ENCODE measurements around the gene TSNAXIP1.
"Not testable (repeated sequence)": the region's sequence is repeated elsewhere in the genome, so short reads cannot be mapped to it uniquely, and the experiment has no call there.

TSNAXIP1 gene

DNA sequence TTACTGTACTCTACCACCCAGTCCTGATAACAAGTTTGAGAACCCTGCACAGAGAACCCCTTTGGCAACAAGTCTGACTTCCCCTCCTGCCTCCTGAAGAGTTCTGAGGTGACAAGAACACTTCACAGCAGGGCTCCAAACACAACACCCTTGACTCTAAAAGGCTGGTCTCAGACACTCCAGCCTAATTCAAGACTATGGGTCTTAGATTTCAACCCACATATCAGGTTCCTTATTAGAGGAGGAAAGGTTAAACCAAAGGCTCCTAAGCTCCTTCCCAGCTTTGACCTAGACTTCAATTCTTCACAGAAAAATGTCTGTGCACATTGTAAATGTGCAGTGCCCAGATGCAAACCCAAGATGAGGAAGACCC lies 23.4 kb upstream of the TSNAXIP1 start:
- DNase-seq (ENCODE audit: low spot score) = no peak

DNA sequence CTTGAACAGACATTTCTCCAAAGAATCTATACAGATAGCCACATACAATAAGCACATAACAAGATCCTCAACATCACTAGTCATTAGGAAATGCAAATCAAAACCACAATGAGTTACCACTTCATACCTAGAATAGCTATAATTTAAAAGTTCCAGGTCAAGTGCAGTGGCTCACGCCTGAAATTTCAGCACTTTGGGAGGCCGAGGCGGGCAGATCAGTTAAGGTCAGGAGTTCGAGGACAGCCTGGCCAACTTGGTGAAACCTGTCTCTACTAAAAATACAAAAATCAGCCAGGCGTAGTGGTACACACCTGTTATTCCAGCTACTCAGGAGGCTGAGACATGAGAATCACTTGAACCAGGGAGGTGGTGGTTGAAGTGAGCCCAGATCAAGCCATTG lies 20.2 kb upstream of the TSNAXIP1 start:
- no peak for DNase-seq (ENCODE audit: low spot score)

DNA sequence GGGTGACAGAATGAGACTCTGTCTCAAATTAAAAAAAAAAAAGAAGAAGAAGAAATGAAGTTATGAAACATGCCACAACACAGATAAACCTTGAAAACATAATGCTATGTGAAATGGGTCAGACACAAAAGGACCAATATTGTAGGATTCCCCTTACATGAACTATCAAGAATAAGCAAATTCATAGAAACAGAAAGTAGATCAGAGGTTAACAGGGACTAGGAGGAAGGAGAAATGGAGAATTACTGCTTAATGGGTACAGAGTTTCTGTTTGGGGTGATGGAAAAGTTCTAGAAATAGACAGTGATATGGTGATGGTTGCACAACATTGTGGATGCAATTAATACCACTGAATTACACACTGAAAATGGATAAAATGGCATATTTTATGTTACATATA lies 16.6 kb upstream of the TSNAXIP1 start:
- DNase-seq (ENCODE audit: low spot score) = no peak

DNA sequence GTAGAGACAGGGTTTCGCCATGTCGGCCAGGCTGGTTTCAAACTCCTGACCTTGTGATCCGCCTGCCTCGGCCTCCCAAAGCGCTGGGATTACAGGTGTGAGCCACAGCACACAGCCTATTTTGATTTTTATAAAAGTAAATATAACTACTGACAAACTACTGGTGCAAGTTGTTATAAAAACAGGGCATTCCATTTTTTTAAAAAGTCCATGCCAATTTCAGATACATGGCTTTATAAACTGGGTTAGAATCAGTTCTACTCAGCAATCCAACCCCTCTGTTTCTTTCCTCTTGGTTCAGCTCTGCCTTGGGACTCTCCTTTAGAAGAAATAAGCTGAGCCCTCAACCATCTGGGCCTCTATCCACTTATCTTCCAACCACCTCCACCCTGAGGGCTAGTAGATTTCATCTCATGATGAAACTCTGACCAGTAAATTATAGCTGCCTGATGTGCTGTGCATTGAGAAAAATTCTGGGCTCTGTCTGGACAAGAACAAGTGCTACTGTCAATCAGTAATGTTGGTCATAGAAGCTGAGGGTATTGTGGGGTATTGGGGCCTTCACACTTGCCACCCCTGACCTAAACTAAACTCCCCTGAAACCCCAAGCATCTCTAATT lies 10.5 kb upstream of the TSNAXIP1 start:
- no peak for DNase-seq (ENCODE audit: low spot score)

DNA sequence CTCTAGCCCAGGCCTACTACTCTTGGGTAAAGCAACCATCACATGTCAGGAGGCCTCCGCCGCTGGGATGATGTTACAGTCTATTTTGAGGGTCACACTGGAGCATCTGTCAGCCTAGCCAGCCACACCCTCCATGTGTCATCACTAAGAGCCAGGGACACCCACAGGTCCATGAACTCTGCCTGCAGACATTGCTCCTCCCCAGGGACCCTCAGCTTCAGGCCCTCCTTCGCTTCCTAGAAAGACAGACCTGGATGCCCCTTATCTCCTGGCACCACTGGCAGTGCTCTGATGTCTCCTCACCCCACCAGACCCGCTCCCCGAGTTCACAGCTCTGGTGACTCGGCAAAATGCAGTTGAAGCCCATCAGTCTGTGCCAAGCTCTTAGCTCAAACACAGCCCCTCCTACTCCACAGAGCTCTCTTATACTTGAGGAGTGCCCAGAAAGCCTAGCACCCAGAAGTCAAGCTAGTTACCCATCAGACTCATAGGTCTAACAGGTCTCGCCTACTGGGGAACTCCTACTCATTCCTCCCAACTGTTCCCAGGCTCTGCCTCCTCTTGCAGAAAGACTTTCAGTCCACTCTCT lies 6.3 kb upstream of the TSNAXIP1 start:
- no peak for DNase-seq (ENCODE audit: low spot score)

DNA sequence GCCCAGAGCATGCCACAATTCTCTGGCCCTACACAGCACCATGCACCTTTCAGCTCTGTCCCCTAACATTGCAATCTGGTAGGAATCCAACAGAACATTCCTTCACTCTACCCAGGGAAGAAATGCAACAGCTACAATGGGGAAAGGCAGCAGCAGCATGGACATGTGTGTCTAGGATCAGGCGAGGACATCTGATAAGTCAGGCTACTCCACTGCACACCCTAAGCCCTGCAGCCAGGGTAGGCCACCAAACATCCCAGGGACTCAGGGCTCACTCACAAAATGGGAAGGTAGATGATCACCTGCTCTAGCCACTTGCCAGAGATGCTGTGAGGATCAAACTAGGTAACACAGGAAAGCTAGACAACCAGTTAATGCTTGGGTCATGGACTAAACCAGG lies 5.4 kb upstream of the TSNAXIP1 start:
- no peak for DNase-seq (ENCODE audit: low spot score)

DNA sequence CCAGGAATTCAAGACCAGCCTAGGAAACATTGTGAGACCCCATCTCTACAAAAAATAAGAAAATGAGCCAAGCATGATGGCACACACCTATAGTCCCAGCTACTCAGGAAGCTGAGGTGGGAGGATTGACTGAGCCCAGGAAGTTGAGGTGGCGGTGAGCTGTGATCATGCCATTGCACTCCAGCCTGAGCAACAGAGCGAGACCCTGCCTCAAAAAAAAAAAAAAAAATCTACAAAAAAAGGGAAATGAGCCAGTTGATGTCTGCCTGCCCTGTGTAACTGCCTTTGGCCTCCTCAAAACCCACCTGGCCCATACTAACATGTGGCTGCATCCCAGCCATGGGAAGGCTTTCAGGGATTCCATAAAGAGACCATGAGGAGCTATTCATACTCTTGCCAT lies 4.8 kb upstream of the TSNAXIP1 start:
- peak; percentile 47 for DNase-seq (ENCODE audit: low spot score)

DNA sequence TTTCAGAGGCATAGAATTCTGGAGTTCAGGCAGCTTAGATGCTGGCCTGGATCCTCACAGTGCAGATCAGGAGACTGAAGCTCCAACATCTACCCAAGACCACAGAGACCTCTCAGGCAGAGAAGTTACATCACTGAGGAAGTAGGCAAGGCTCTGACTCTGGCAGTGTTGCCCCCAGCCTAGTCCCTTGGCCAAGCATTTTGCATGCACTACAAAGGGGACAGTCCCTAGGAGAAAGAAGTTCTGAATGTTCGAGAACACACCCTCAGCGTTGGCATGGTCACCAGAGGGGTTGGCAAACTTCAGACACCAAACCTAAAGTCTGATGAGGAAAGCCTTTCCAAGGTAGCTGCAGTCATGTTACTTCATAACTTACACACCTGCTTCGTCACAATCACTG lies 2.8 kb upstream of the TSNAXIP1 start:
- no peak for DNase-seq (ENCODE audit: low spot score)

DNA sequence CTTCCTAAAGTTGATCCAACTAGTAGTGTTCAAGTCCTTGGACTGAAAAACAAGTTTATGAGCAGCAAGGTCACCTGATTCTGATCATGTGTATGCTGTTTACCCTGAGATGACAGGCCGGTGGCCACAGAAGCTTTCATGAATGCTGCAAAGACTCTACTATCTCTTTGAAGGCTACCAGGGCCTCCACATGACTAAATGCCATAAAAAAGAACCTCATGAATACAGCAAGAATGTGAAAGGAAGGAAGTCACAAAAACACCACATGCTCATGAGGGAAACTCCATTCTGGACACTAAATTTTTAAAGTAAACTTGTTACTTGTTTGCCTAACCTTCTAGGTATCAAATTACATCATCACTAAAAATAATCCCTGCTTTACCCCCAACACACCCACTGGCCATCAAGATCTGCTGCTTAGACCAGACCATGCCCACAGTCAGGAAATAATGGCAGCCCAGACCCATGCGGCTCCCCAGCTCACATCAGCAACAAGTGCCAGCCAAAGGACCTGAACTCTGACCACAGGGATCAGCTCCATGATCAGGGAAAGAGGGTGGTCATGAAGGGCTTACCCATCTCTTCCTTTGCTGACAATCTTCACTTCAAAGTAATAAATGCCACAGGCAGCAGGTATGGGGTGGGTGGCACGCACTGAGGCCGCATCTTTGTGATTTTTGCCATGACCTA lies 1.7 kb upstream of the TSNAXIP1 start:
- DNase-seq (ENCODE audit: low spot score) = no peak

DNA sequence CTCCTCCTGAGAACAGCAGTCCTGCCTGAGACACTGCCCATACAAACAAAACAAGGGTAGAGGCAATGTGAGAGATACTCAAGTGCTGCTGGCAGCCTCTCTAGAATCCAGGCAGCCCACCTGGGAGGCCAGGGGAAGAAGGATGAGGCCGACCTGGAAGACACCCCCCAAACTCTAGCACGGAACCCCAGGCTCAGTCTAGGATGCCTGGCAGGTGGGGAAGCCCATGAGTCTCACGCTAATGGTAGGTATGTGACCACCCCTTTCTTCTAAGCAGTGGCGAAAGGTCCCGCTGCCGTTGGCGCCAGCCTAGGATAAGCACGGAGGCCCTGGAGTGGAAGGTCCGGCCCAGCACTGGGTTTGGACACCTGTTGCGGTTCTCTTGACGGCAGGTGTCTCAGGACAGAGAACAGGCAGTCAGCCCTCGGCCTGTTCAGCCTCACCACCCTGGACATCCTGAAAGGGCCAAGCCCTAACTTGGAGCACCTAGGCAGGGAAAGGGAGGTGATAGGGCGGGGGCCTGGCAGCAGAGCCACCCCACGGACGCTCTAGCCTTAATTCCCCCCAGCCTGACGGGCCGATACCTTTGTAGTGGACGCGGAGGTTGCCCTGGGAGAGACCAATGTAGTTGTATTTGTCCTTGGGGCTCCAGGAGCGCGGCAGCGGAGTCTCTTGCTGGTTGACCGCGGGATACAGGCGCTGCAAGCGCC lies 816 bp upstream of the TSNAXIP1 start:
- no peak for DNase-seq (ENCODE audit: low spot score)

DNA sequence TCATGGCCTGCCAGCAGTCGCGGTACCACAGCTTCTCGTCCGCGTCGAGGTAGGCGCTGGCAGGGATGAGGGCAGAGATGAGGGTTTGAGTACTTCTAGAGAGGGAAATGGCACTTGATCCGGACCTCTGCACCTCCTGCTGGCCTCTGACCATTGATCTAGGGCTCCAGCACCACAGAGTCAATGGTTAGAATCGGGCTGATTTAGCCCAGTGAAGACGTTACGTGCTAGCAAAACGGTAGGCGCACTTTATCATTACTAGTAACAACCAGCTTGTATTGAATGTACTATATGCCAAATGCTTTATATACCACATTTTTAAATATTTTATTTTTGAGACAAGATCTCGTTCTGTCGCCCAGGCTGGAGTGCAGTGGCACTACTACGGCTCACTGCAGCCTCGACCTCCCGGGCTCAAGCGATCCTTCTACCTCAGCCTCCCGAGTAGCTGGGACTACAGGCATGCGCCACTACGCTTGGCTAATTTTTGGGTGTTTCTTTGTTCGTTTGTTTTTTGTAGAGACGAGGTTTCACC lies 526 bp downstream of the TSNAXIP1 start:
- DNase-seq (ENCODE audit: low spot score) = no peak

DNA sequence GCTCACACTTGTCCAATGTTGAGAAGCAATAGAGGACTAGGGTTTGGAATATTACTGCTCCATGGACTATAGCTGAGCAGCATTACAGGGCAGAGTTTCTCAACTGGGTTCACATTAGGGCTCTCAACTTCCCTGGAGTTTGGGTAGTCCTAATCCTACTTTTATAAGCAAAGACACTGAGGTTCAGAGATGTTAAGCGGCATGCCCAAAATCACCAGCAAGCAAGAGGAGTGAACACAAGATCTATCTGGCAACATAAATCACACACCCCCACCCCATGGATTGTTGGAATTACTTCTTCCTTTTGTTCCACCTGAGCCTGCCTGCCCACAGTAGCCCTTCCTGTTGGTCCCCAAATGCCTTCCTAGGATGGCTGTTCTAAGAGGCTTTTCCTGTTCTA lies 5.2 kb downstream of the TSNAXIP1 start:
- DNase-seq (ENCODE audit: low spot score) = no peak

DNA sequence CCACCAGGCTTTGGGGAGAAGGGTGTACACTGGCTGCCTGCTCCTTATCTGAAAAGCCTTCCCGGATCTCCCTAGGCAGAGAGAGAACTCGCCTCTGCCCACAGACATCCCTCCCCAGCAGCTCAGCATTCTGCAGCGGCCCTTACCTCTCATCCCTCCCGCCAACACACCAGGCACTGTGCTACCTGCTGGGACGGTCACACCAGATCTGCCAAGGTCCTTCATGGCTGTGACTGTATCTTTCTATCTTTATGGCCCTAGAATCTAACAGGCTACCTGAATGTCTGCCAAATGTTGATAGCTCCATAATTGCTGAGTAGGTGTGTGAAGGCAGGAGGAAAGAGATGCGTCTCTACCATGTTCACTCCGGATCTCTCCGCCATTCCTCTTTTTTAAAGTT lies 7.9 kb downstream of the TSNAXIP1 start:
- no peak for DNase-seq (ENCODE audit: low spot score)

DNA sequence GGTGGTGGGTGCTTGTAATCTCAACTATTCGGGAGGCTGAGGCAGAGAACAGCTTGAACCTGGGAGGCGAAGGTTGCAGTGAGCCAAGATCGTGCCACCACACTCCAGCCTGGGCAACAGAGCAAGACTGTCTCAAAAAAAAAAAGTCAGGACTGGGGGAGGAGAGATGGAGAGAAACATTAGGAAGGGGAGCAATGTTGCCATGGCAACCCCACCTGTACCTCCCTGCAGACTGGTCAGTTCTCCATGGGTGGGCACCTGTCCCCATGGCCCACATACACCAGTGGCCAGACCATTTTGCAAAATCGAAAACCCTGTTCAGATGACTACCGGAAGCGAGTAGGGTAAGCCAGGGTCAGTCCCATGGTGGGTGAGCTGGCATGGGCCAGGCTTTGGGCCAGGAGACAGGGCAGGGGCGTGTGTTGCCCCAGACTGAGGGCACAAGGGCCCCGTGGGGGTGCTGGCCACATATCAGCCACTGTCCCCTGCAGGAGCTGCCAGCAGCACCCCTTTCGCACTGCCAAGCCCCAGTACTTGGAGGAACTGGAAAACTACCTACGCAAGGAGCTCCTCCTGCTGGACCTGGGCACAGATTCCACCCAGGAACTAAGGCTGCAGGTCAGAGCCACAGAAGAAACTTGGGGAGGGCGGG lies 14.0 kb downstream of the TSNAXIP1 start:
- DNase-seq (ENCODE audit: low spot score) = no peak

DNA sequence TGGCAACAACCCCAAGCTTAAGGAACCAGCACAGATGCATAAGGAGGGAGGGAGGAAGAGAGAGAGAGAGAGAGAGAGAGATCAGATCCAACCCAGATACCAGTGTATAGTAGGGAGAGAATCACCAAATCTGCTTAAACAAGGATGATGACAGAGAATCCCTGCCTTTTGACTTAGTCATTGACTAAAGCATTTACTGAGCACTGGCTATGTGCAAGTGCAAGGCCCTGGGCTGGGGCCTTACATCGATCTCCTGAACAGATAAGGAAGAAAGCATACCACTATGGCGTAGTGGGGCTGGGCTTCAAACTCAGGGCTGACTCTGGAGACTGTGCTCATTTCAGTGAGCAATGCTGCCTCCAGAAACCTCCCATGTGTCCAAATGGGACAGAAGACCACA lies 15.8 kb downstream of the TSNAXIP1 start:
- DNase-seq (ENCODE audit: low spot score) = no peak

DNA sequence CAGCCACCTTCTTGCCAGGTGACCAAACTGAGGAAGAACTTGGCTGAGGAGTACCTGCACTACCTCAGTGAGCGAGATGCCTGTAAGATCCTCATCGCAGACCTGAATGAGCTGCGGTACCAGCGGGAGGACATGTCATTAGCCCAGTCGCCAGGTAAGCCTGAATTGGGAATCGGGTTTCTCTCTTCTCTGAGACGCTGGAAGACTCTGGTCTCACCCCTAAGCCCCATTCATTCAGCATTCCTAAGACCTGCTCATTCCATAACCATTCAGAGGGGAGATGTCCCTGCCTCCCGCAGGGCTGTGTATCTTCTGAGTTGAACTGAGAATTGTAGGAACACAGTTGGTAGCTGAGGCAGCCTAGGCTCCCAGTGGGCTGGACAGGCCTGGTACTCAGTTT lies 18.4 kb downstream of the TSNAXIP1 start:
- no peak for DNase-seq (ENCODE audit: low spot score)

DNA sequence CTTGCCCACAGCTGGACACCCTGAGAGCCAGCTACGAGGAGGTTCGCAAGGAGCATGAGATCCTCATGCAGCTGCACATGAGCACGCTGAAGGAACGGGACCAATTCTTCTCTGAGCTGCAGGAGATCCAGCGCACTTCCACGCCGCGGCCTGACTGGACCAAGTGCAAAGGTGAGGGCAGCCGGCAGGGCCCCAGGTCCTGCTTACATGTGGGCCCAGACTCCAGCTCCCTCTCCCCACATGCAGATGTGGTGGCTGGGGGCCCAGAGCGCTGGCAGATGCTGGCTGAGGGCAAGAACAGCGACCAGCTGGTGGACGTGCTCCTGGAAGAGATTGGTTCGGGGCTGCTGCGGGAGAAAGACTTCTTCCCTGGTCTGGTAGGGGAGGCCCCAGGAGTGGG lies 19.2 kb downstream of the TSNAXIP1 start:
- DNase-seq (ENCODE audit: low spot score) = no peak

DNA sequence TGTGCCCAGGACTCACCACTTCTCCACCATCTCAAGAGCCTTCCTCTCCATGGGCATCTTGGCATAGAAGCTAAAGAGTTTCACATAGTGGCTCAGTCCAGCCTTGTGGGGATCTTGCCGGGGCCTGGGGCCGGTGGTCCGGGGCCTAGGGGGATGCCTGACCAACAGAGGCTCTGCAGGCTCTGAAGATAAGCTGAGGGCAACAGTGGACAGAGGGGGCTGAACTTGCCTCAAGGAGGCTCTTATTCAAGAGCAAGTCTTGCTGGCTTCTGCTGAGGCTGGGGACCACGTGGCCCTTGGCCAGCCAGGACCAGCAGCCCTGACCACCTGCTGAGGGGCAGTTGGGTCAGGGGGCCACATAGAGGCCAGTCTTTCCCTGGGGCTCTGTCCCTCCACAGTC lies 22.0 kb downstream of the TSNAXIP1 start:
- DNase-seq (ENCODE audit: low spot score) = no peak

DNA sequence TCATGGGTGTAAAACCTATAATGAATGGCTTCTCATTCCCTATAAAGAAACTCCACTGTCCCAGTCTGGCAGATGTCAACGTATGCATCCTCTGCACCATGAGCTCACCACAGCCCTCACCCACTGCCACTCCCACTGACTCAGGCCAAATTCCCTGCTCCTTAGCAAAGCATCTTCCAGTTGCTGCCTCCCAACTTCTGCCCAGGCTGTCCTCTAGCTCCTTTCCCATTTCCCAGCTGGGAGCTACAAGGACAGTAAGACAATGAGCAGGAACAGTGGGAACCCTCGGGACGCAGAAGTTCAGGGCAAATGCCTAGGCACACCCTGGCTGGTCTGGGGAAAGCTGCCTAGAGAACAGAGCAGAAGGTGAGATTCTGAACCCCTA lies 26.3 kb downstream of the TSNAXIP1 start:
- no peak for DNase-seq (ENCODE audit: low spot score)

DNA sequence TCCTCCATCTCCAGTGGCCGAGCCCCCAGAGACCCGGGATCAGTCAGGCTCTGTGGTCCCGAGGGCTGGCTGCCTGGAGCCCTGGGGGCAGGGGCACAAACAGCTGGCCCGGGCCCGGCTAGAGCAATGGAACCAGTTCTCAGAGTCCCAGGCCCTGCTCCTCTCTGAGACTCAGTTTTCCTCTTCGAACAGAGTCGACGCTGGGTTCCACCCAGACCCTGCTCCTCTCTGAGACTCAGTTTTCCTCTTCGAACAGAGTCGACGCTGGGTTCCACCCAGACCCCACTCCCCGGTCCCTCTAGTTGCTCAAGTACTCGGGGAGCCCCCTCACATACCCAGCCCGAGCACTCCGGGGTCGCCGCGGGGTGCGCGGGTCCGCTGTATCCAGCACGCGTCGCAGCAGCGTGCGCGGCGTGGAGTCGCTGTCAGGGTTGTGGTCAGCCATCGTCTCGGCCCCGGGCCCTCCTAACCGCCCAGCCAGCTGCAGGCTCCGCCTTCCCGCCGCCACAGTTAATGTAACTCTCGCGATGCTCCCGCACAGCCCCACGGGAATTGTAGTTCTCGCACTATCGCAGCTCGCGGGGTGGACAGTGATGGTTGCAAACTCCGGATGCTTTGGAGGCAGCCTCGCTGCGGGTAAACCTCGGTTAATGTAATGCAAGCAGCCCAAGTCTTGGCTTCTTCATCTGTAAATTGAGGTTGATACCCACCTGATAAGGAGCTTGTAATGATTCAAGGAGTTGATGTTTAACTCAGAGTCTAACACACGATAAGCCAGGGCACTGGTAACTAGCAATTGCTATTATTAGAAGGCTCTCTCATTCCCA lies 26.9 kb downstream of the TSNAXIP1 start:
- peak; percentile 95 for DNase-seq (ENCODE audit: low spot score)

DNA sequence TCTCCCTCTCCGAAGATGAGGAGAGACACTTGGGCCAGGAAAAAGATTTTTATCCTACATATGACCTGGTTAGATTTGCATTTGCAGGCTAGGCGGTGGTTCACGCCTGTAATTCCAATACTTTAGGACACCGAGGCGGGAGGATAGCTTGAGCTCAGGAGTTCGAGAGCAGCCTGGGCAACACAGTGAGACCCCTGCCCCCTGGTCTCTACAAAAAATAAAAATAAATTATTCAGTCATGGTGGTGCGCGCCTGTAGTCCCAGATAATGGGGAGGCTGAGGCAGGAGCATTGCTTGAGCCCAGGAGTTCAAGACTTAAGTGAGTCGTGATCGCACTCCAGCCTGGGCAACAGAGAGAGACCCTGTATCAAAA lies 27.5 kb downstream of the TSNAXIP1 start:
- no peak for DNase-seq (ENCODE audit: low spot score)

DNA sequence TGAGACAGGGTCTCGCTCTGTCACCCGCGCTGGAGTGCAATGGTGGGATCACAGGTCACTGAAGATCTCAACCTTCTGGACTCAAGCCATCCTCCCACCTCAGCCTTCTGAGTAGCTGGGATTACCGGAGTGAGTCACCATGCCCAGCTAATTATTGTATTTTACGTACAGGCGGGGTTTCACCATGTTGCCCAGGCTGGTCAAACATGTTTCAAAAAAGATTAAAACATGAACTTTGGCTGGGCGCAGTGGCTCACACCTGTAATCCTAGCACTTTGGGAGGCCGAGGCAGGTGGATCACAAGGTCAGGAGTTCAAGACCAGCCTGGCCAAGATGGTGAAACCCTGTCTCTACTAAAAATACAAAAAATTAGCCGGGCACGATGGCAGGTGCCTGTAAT lies 30.5 kb downstream of the TSNAXIP1 start:
- not testable (repeated sequence) for DNase-seq (ENCODE audit: low spot score)

All from CD4-positive, alpha-beta T cell treated with Interleukin-2 at 100 ng/mL for 4 hours (primary cell).